ENCODE data around the gene KATNB1.

KATNB1 gene

DNA sequence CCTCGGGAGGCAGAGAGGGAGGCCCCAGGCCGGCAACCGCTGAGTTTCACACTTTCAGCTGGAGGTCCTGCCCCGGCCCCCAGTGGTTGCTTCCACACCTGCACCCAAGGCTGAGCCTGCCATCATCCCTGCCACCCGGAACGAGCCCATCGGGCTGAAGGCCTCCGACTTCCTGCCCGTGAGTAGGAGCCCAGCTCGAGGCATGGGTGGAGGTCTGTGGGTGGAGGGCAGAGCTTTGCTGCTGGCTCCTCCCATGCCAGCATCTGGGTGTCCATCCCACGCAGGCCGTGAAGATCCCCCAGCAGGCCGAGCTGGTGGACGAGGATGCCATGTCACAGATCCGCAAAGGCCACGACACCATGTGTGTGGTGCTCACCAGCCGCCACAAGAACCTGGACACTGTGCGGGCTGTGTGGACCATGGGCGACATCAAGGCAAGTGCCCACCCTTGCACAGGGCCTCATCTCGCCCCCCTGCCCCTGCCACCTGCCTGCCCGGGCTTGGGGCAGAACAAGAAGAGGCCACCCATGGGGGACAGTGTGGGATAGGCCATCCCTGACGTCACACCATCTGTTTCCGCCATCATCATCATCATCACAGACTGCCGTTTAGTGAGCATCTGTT is 19.6 kb downstream of the KATNB1 start:
- in situ Hi-C loops (cut with MboI; ENCODE audit: low sequenced_read_pairs): no loop called here

DNA sequence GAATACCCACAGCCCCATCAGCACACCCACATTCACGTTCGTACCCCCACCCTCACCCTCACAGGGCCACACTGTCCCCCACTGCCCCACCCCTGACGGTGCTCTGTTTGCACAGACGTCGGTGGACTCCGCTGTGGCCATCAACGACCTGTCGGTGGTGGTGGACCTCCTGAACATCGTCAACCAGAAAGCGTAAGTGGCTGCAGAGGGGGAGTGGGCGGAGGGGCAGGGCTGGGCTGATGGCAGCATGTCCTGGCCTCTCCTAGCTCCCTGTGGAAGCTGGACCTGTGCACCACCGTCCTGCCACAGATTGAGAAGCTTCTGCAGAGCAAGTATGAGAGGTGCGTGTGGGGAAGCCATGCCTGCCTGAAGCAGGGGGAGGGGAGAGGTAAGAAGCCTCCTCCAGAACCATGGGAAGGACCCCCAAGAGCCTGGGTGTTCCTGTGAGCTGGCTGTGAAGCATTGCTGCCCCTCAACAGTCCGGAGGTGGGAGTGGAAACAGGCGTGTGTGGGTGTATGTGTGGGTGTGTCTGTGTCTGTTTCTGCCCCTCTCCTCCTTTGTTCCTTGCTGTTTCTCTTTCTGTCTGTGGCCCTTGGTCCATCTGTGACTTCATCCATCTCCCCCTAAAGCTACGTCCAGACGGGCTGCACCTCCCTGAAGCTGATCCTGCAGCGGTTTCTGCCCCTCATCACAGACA is 20.3 kb downstream of the KATNB1 start:
- in situ Hi-C loops (cut with MboI; ENCODE audit: low sequenced_read_pairs): no loop called here

DNA sequence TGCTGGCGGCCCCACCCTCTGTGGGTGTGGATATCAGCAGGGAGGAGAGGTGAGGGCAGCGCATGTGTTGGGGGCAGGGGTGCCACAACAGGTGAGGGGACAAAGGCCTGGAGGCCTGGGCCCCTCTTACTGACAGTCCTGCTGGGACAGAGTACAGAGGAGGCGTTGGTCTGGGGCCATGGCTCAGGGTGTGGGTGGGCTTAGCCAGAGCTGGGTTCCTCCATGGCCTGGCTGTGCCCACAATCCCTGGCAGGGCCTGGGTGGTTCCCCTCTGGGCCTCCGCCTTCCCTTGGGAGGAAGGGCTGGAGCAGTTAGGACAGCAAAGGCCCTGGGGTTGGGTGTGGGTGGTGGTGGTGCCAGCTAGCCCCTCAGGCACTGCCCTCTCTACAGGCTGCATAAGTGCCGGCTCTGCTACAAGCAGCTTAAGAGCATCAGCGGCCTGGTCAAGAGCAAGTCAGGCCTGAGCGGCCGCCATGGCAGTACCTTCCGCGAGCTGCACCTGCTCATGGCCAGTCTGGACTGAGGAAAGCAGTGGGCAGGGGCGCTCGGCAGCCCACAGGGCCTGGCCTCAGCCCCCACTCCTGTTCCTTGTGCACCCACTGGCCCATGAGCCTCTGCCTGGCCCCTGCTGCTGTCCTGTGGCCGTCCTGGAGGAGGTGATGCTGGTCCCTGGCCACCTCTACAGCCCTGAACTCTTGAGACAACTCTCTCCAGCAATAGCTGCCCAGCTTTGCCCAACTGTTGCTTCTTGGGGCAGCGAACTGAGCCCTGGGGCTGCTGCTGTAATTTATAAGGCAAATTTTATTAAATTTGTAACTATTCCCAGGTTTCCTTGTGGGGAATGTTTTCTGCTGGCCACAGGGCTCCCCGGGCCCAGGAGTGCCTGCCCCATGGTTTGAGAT is 21.1 kb downstream of the KATNB1 start:
- in situ Hi-C loops (cut with MboI; ENCODE audit: low sequenced_read_pairs): no loop called here

DNA sequence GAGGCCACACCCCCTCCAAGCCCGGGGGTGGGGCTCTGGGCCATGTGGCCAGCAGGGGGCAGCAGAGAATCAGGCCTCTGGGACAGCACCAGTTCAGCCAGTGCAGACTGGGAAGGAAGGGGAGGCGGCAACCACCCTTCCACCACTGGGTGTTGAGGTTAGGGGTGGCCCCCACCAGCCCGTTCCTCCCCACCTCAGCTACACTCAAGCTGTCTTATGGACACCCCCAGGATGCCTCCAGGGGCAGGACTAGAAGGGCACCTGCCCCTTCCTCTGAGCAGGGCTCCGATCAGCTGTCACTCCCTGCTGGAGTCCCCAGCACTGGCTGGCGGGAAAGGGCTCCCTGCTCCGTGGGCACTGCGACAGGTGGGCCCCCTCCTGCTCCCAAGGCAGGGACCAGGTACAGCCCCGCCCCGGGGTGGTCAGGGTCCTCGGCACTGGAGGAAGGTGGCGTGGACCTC is 21.8 kb downstream of the KATNB1 start:
- in situ Hi-C loops (cut with MboI; ENCODE audit: low sequenced_read_pairs): no loop called here

DNA sequence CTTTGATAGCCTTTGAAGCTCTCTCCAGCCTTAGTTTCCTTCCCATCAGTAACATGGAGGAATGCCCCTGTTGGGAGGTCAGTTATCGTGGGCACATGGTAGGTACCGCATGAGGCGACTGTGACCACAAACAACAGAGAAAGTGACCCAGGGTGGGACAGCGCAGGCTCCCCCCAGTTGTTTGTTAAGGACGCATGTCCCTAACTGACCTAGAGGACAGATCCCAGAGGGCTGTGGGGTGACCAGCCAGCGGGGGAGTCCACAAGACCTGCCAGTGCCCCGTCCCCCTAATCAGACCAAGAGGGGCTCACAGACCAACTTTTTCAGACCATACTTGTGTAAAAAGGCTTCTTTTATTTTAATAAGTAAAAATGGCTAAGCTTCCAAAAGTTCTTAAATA is 22.3 kb downstream of the KATNB1 start:
- in situ Hi-C loops (cut with MboI; ENCODE audit: low sequenced_read_pairs): no loop called here

DNA sequence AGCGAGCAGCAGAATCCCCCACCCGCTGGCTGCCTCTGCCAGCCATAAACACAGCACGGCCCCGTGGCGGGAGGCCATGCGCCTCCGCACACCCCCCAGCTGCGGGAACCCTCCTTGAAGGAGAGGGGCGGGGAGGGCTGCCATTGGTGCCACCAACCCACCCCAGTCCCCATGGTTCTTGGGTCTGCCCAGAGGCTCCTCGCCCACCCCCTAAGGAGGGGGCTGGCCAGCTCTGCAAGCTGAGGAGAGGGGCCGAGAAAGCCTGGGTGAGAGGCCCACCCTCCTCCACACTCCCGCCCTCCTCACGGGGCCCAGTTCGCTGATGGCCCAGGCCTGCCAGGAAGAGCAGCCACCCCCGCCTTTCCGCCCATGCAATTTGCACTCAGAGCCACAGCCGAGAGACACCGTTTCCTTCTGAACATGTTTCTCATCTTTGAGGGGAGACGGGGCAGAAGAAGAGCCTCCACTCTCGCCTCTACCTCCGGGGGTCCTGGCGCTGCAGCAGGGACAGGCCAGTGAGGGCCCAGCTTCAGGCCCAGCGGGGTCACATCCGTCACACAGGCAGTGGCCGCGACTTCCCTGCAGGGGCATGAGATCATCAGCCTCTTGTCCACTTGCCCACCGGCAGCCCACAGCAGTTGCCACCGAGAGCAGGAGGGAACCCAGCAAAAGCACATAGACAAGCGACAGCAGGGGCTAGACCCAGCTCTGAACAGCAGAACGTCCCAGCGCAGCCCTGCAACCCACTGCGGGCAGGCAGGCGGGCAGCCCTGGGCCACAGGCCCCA is 23.0 kb downstream of the KATNB1 start:
- in situ Hi-C loops (cut with MboI; ENCODE audit: low sequenced_read_pairs): no loop called here

DNA sequence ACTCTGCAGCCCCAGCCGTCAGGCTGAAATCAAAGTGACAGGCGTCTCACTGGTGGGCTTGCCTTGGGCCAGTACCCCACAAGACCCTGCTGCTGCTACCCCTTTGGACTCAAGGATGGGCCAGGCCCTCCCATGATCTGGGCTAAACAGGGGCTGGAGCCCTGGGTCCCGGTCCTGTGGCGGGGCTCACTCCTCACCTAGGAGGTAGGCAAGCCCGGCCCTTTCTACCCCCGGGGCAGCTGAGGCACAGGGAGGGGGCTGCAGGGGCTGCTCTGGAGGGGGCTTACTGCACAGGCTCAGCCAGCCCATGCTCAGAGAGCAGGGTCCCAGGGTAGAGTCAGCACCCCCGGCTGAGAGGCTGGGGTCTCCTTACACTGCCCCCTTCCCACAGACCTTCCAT is 23.6 kb downstream of the KATNB1 start:
- in situ Hi-C loops (cut with MboI; ENCODE audit: low sequenced_read_pairs): no loop called here

DNA sequence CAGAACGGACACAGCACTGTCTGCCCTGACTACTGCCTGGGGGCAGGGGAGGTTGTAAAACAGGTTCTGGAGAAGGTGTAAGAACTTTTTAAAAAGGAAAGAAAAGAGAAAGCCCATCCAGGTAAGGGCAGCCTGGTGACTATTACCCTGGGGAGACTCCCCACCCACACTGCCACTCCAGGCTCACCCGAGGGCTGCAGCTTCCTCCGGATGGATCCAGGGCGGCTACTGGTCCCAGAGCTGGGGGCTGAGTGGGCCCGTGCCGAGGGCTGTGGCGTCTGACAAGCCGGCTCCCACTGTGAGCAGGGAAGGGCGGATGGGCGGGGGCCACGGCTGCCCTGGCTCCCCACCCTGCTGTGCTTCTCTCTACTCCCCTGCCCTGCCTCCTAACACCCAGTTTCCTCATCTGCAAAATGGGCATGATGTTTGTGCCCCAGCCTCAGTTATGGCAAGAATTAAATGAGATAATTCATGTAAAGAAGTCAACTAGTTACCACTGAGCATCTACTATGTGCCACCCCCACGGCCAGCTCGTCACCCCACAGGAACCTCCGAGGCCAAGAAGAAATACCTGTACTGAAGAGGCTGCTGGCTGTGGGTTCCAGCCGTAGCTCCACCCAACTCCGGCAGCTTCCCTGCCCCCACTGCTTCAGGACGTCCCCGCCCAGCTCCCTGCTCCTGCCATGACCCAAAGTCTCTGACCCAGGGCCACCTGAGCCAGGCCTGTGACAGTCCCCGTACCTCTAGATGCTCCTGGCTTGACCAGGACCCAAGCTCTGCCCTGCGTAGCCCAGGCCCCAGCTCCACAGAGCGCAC is 24.2 kb downstream of the KATNB1 start:
- in situ Hi-C loops (cut with MboI; ENCODE audit: low sequenced_read_pairs): no loop called here

DNA sequence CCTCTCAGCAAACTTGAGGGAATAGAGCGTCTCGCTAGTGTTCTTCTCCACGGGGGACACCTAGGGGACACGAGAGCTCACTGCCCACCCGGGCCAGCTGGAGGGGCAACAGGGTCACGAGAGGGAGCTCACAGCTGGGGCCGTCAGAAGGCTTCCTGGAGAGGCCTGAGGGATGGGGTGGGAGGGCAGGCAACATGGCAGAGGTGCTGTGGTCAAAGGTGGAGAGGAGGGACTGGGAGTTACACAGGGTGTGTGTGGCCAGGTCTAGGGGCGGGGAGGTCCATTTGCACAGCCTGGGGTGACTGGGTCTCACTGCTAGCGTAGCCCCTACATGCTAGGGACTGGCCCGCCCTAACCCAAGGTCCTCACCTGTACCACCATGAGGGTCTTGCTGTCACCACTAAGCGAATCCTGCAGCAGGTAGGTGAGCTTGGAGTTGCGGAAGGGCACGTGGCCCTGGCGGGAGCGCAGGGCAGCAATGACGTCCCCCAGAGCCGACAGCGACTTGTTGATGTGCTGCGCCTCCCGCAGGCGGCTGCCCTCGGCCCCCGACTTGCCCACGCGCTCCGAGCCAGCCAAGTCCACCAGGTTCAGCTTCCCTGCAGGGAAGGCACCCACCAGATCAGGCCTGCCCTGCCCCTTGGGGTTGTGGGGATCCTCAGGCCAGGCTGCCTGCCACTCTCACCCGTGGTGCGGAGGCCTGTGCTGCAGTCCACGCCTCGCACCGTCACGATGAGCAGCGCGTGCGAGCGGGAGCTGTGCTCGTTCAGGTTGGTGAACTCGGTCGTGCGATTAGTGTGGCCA is 25.0 kb downstream of the KATNB1 start:
- in situ Hi-C loops (cut with MboI; ENCODE audit: low sequenced_read_pairs): no loop called here

DNA sequence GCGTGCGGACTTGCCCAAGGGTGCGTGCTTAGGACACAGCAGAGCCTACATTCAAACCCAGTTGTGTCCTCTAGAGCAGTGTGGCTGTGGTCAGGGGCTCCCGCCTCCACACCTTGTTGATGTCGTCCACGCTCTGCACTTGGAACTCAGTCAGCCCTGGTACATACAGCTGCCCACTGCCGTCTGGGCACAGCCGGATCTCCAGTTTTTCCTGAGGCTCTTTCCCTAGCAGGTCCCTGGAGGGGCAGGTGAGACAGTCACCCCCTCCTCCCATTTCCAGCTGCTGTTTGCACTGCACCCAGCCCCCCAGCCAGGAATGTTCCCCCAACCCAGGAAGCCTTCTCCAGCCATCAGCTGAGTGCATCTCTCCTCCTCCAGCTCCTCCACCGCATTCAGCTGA is 25.7 kb downstream of the KATNB1 start:
- in situ Hi-C loops (cut with MboI; ENCODE audit: low sequenced_read_pairs): no loop called here

DNA sequence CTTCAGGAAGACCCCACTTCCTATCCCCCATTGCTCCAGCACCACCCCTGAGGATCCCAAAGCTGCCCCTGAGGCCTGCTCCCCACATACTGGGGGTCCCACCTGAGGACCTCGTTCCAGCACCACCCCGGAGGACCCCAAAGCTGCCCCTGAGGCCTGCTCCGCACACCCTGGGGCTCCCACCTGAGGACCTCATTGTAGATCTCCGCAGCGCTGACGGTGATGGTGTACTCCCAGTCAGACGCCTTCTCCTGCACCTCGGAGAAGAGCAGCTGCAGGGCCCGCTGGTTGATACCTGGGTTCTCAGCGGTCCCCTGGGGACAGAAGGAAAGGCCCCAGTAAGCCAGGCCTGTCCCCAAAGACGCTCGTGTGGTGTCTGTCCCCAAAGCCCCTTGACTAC is 26.4 kb downstream of the KATNB1 start:
- in situ Hi-C loops (cut with MboI; ENCODE audit: low sequenced_read_pairs): no loop called here

DNA sequence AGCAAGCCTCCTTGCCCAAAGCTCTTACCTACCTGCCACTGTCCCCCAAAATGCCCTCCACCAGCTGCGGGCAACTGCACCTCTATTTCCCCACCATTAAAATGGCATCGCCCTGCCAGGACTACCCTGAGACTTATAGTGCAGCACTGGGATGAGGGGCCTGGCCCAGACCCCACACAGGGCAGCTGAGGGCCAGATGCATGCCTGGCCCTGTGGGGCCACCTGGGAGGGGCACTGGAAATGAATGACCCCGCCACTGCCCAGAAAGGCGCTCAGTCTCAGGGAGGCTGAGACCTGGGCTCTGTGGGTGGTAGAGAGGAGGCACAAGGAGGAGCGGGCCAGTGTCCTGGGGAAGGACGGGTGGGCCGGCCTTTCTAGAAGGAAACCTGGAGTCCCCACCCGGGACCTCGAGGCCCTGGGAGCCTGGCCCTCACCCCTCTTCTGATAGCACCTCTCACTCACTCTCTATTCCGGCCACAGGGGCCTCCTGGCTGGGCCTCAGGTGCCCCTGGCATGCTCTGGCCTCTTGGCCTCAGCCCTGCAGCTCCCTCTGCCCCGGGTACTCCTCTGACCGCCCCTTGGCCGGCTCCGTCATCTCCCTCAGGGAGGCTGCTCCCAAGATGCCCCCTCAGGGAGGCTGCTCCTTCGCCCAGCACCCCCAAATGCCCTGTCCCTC is 26.9 kb downstream of the KATNB1 start:
- in situ Hi-C loops (cut with MboI; ENCODE audit: low sequenced_read_pairs): no loop called here

DNA sequence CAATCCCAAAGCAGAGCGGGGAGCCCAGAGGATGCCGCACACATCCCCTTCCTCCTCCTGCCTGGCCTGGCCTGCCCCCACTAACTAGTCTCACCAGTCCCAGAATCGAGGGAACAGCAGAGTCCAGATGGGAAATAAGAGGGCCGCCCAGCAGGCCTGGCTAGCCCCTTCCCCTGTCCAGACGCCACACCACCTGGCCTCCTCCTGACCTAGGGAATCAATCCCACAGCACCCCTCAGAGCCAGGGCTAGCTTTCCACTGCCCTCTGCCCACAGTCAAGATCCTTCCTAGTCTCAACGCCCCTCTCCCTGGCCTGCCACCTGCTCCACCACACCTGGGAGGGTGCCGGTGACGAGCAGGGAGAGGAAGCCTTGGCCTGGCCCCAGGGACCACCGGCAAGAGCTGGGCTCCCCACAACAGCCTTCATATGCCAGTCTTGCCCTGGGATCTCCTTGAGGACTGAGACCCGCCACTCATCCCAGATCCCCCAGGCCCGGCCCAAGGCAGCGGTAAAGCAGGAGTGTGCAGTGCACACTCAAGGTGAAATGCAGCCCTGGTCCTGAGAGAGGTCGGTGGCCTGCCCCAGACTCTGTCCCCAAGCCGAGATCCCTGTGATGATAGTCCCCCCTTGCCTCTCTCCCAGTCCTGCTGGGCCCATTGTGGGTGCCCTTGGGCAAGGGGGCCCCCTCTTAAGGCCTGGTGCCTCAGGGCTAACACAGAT is 27.9 kb downstream of the KATNB1 start:
- in situ Hi-C loops (cut with MboI; ENCODE audit: low sequenced_read_pairs): no loop called here

DNA sequence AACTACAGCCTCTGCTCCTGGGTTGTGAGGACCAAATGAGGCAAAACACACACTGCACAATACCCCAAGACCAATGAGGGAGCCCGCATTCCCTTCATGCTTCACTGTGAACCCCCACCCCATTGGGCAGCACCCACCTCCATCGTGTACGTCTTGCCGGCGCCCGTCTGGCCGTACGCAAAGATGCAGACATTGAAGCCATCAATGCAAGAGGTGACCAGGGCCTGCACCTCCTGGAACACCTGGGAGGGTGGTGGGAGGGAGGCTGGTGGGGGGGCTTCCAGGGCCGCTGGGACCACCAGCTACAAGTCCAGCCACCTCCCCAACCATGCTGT is 28.4 kb downstream of the KATNB1 start:
- in situ Hi-C loops (cut with MboI; ENCODE audit: low sequenced_read_pairs): no loop called here

DNA sequence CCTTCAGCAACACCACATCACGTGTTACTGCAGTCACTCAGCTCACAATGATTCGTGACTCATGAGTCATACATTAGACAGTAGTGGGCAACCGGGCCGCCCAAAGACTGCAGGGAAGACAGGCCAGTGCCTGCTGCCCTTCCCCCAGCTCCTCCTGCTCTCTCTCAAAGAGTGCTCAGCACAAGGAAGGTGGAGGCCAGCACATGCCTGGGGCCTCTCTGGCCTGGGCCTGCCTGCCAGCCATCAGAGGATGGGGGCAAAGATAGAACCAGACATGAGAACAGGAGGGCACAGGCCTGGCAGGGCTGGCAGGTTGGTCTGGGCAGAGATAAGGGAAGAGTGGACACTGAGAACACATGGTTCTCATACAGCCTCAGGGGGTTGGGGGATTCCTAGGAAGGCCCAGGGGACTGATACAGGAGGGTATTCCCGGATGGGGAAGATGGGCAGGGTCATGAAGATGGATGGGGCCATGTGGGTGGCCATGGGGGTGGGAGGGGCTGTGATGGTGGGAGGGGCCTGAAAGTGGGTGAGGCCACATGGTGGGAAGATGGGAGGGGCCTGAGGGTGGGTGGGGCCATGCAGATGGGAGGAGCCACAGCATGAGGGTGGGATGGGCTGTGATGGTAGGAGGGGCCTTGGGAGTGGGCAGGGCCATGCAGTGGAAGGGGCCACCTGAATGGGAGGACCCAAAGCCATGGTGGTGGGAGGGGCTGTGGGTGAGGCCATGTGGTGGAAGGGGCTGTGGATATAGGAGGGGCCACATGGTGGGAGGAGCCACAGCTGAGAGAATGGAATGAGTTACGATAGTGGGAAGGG is 29.0 kb downstream of the KATNB1 start:
- in situ Hi-C loops (cut with MboI; ENCODE audit: low sequenced_read_pairs): no loop called here

DNA sequence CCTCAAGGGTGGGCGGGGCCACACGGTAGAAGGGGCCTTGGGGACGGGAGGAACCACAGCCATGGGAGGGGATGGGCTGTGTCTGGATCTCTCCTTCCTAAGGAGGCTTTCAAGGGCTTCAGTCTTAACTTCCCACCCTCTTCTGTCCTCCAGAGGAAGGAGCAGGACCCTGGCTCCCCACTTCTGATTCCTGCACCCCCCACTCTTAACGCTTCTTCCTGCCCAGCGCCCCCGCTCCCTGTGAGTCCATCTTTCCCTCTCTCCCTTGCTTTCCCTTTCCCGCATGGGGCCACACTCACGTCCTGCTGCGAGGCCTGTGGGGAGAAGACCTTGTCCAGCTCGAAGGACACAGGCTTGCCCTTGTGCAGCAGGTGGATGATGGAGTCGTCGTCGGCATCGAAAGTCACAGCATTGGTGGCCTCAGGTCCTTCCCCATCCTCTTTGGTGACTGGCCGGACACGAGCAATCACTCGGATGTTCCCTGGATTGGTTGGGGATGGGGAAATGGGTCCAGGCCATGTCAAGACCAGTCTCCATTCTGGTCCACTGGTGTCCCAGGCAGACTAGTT is 29.7 kb downstream of the KATNB1 start:
- in situ Hi-C loops (cut with MboI; ENCODE audit: low sequenced_read_pairs): no loop called here

DNA sequence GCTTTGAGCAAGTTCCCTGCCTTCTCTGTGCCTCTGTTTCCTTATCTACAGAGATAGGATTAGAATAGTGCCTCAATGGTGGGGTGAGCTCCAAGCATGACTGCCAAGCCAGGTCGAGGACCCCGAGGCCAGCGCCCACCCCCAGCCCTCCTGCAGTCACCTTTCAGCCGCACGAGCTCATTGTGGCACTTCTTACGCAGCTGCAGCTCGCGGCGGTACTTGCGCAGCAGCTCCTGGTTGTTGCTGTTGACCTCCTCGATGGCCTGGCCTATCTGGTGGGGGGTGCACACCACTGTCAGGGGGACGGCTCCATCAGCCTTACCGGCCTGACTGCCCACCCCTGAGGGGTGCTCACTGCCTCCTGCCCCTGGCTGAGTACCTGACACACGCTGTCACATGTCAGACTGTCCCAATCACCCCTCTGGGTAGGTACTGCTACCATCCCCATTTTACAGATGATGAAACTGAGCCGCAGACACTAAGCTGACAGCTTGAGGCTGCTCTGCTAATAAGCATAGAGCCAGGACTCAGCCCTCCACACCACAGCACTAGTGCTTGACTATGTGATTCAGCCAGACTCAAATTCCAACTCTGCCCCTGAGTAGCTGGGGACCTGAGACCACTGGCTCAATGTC is 31.3 kb downstream of the KATNB1 start:
- in situ Hi-C loops (cut with MboI; ENCODE audit: low sequenced_read_pairs): no loop called here

Measured in HL-60/S4 treated with phorbol 12-myristate 13-acetate at 8.2 ng/mL for 4 days and 3 days (cell line).